Peyer's patch (tissue), 4 donors: ENCODE results near the gene ANO2.

Source experiments
- CTCF ChIP-seq, 6 experiments: fragments of 450-650 bp in 4 of 6; fragments of 200-600 bp in 2 of 6; sonication (generic) in 1 of 6; IDR thresholded peaks; one replicate each; pipeline ENCODE4 v1.5.1; 2017 to 2019; ENCODE audit warnings: antibody characterized with exemption in 6 of 6, mild to moderate bottlenecking in 3 of 6, moderate library complexity in 1 of 6
- POLR2A ChIP-seq, 2 donors: fragments of 450-650 bp; IDR thresholded peaks; one replicate each; pipeline ENCODE4 v1.5.1; 2017; ENCODE audit warnings: antibody characterized with exemption in 2 of 2, mild to moderate bottlenecking in 2 of 2, moderate library complexity in 2 of 2

- TF ChIP-seq CTCF (IDR thresholded peaks at IDR 0.05) (no peak), POLR2A (IDR thresholded peaks at IDR 0.05) (no peak)
Measured at GRCh38 chr12:5904969-5905368, 40.1 kb downstream of the ANO2 start.
